ENCODE results near the gene TNS4. TPM values are rescaled to one million over a fixed set of nuclear protein-coding genes. Genes with fewer than 3 reads are reported as not detected.
A peak's percentile ranks its signal among the peaks of the same experiment; 100 is the strongest.

TNS4 gene
- total and polyA plus RNA-seq, 8 donors: 0.16 to 0.24 TPM; not detected in 6

- no peak overlapping the region for H3K27ac ChIP-seq
- H3K27me3 ChIP-seq: no peaks in the 10 kb centered on the region
- no peaks in the 10 kb centered on the region for H3K4me1 ChIP-seq
- 75 to 85% methylated on average over 14 of the region's 14 CpGs for WGBS, 2 donors
- TF ChIP-seq CTCF (IDR thresholded peaks at IDR 0.05): no peak
- ATAC-seq (no peak), DNase-seq (peak in 1 of 6 donors; percentile 45), FAIRE-seq (no peak)
- H3K4me3 ChIP-seq: no peak overlapping the region
- intact Hi-C loops (cut with DNase I): no loop called here
- no peaks in the 10 kb centered on the region for H3K36me3 ChIP-seq
- no peaks in the 10 kb centered on the region for H3K9me3 ChIP-seq
Measured at GRCh38 chr17:40520991-40521453, 19.6 kb upstream of the TNS4 start.

GRCh38 chr17:40519089-40519775 is 17.8 kb upstream of the TNS4 start:
- DNase-seq: no peak
- Histone ChIP-seq H3K4me1 (no peaks in the 10 kb centered on the region), H3K9me3 (no peaks in the 10 kb centered on the region), H3K36me3 (no peaks in the 10 kb centered on the region), H3K27me3 (no peaks in the 10 kb centered on the region), H3K4me3 (no peak overlapping the region), H3K27ac (no peak overlapping the region)
- no peak for FAIRE-seq
- TF ChIP-seq CTCF (IDR thresholded peaks at IDR 0.05): no peak
- WGBS, 2 donors: 74 to 76% methylated on average over 5 of the region's 5 CpGs
- ATAC-seq: no peak
- intact Hi-C loops (cut with DNase I): no loop called here

- no peak for FAIRE-seq
- TF ChIP-seq CTCF (IDR thresholded peaks at IDR 0.05): no peak
- H3K27me3 ChIP-seq: no peaks in the 10 kb centered on the region
- ATAC-seq: peak in 3 of 4 donors; percentile 30 to 39 (median 39)
- no peak for DNase-seq
- intact Hi-C loops (cut with DNase I): no loop called here
- no peaks in the 10 kb centered on the region for H3K36me3 ChIP-seq
- no peak overlapping the region for H3K27ac ChIP-seq
- no peak overlapping the region for H3K4me3 ChIP-seq
- no peaks in the 10 kb centered on the region for H3K9me3 ChIP-seq
- 75 to 78% methylated on average over 5 of the region's 5 CpGs for WGBS, 2 donors
- no peaks in the 10 kb centered on the region for H3K4me1 ChIP-seq
Measured at GRCh38 chr17:40518401-40519088, 17.1 kb upstream of the TNS4 start.

GRCh38 chr17:40517981-40518380 is 16.6 kb upstream of the TNS4 start:
- intact Hi-C loops (cut with DNase I): no loop called here
- Histone ChIP-seq H3K27me3 (no peaks in the 10 kb centered on the region), H3K36me3 (no peaks in the 10 kb centered on the region), H3K9me3 (no peaks in the 10 kb centered on the region), H3K27ac (no peak overlapping the region), H3K4me1 (no peaks in the 10 kb centered on the region), H3K4me3 (no peak overlapping the region)
- ATAC-seq (no peak), DNase-seq (no peak), FAIRE-seq (no peak)
- WGBS, 2 donors: 72 to 91% methylated on average over 4 of the region's 4 CpGs
- TF ChIP-seq CTCF (IDR thresholded peaks at IDR 0.05): no peak

GRCh38 chr17:40517286-40517662 is 15.9 kb upstream of the TNS4 start:
- WGBS, 2 donors: 82 to 96% methylated on average over 2 of the region's 2 CpGs
- FAIRE-seq (no peak), ATAC-seq (no peak), DNase-seq (no peak)
- intact Hi-C loops (cut with DNase I): no loop called here
- no peak overlapping the region for H3K27ac ChIP-seq
- no peaks in the 10 kb centered on the region for H3K36me3 ChIP-seq
- TF ChIP-seq CTCF (IDR thresholded peaks at IDR 0.05): no peak
- no peaks in the 10 kb centered on the region for H3K9me3 ChIP-seq
- no peaks in the 10 kb centered on the region for H3K27me3 ChIP-seq
- no peaks in the 10 kb centered on the region for H3K4me1 ChIP-seq
- H3K4me3 ChIP-seq: no peak overlapping the region

Measured in pancreas (tissue), 10 donors.